Glutamatergic neuron (in vitro differentiated cells): ENCODE measurements around the gene GPD2. TPM values are rescaled to one million over a fixed set of nuclear protein-coding genes. Genes with fewer than 3 reads are reported as not detected.

ENCODE experiments used
- DNase-seq: peaks from one replicate; pipeline ENCODE4 v3.0.0; 2022
- H3K27ac Mint-ChIP-seq: one replicate; pipeline ENCODE4 v1.8.0; 2020; ENCODE audit warnings: mild to moderate bottlenecking, mixed read lengths, inconsistent platforms; ENCODE audit not compliant: unreplicated experiment
- H3K27me3 Mint-ChIP-seq: one replicate; pipeline ENCODE4 v1.8.0; 2020; ENCODE audit warnings: mild to moderate bottlenecking, moderate library complexity, mixed read lengths, inconsistent platforms; ENCODE audit not compliant: unreplicated experiment
- H3K36me3 Mint-ChIP-seq: one replicate; pipeline ENCODE4 v1.8.0; 2020; ENCODE audit warnings: mild to moderate bottlenecking, mixed read lengths, inconsistent platforms; ENCODE audit not compliant: unreplicated experiment
- H3K4me1 Mint-ChIP-seq: one replicate; pipeline ENCODE4 v1.8.0; 2020; ENCODE audit warnings: mild to moderate bottlenecking, low read depth, mixed read lengths, inconsistent platforms; ENCODE audit not compliant: unreplicated experiment
- H3K4me3 Mint-ChIP-seq: one replicate; pipeline ENCODE4 v1.8.0; 2020; ENCODE audit warnings: mild to moderate bottlenecking, mixed read lengths, inconsistent platforms; ENCODE audit not compliant: unreplicated experiment
- H3K9me3 Mint-ChIP-seq: one replicate; pipeline ENCODE4 v1.8.0; 2020; ENCODE audit warnings: mild to moderate bottlenecking, moderate library complexity, mixed read lengths, inconsistent platforms; ENCODE audit not compliant: unreplicated experiment
- total RNA-seq: library from RNA; stranded (reverse); fragmentation: NEBNext Ultra II Directional; extraction: Animal tissue kit (Norgen Biotek cat#: 25700); gene quantifications from one replicate; pipeline ENCODE4 v1.2.1, GENCODE V29; 2021; ENCODE audit not compliant: unreplicated experiment
- TF ChIP-seq, protein P1 (sequence below): fragments of 200-600 bp; sonication (generic); IDR thresholded peaks from one replicate; pipeline ENCODE4 v1.5.0; 2021; ENCODE audit not compliant: partially characterized antibody, unreplicated experiment

The GPD2 gene
- total RNA-seq, 1 donor from 2014 or later, result 26.2 TPM

GRCh38 chr2:156483741-156484173 lies 47.6 kb downstream of the GPD2 start:
- Mint-ChIP-seq H3K36me3 (no peaks in the 10 kb centered on the region), H3K4me1 (no peaks in the 10 kb centered on the region), H3K27me3 (no peaks in the 10 kb centered on the region), H3K9me3 (no peaks in the 10 kb centered on the region), H3K4me3 (no peak overlapping the region), H3K27ac (no peak overlapping the region)
- TF ChIP-seq, protein P1, sequence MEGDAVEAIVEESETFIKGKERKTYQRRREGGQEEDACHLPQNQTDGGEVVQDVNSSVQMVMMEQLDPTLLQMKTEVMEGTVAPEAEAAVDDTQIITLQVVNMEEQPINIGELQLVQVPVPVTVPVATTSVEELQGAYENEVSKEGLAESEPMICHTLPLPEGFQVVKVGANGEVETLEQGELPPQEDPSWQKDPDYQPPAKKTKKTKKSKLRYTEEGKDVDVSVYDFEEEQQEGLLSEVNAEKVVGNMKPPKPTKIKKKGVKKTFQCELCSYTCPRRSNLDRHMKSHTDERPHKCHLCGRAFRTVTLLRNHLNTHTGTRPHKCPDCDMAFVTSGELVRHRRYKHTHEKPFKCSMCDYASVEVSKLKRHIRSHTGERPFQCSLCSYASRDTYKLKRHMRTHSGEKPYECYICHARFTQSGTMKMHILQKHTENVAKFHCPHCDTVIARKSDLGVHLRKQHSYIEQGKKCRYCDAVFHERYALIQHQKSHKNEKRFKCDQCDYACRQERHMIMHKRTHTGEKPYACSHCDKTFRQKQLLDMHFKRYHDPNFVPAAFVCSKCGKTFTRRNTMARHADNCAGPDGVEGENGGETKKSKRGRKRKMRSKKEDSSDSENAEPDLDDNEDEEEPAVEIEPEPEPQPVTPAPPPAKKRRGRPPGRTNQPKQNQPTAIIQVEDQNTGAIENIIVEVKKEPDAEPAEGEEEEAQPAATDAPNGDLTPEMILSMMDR, result no peak
- DNase-seq, result no peak

DNA sequence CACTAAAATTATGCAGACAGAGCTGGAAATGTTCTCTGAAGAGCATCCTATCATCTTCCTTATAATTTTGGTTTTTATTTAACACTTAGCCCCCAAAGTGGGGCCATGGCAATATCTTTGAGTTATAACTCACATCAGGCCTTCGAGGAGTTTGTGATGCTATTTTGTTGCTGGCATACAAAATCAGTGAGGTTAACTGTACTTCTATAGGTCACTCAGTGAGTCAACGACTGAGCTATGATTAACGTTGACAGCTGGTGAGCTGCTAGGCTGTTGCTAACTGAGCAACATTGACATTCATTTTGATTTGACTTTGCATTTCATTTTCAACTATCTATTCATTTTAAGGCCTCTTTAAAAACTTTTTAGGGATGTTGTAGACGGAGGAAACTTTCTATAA lies 50.0 kb downstream of the GPD2 start:
- Mint-ChIP-seq H3K27ac (no peak overlapping the region), H3K27me3 (no peaks in the 10 kb centered on the region), H3K9me3 (no peaks in the 10 kb centered on the region), H3K4me1 (no peaks in the 10 kb centered on the region), H3K4me3 (no peak overlapping the region), H3K36me3 (no peaks in the 10 kb centered on the region)
- TF ChIP-seq, protein P1, result no peak
- no peak for DNase-seq

GRCh38 chr2:156486614-156487013 lies 50.4 kb downstream of the GPD2 start:
- Mint-ChIP-seq H3K27ac (no peak overlapping the region), H3K27me3 (no peaks in the 10 kb centered on the region), H3K4me1 (no peaks in the 10 kb centered on the region)

GRCh38 chr2:156489195-156489594 lies 53.0 kb downstream of the GPD2 start:
- TF ChIP-seq, protein P1, result no peak
- Mint-ChIP-seq H3K27ac (no peak overlapping the region), H3K36me3 (no peaks in the 10 kb centered on the region), H3K4me3 (no peak overlapping the region), H3K9me3 (no peaks in the 10 kb centered on the region), H3K27me3 (no peaks in the 10 kb centered on the region), H3K4me1 (no peaks in the 10 kb centered on the region)
- no peak for DNase-seq

More at GRCh38 chr2:156486614-156487013, 50.4 kb downstream of the GPD2 start:
- no peak for DNase-seq
- Mint-ChIP-seq H3K36me3 (no peaks in the 10 kb centered on the region), H3K9me3 (no peaks in the 10 kb centered on the region), H3K4me3 (no peak overlapping the region)
- TF ChIP-seq, protein P1, result no peak

- no peaks in the 10 kb centered on the region for H3K9me3 Mint-ChIP-seq
These were observed 53.7 kb downstream of the GPD2 start for GRCh38 chr2:156489750-156490465.

More at GRCh38 chr2:156489750-156490465, 53.7 kb downstream of the GPD2 start:
- Mint-ChIP-seq H3K27ac (no peak overlapping the region), H3K4me3 (no peak overlapping the region), H3K4me1 (no peaks in the 10 kb centered on the region), H3K27me3 (no peaks in the 10 kb centered on the region), H3K36me3 (no peaks in the 10 kb centered on the region)
- DNase-seq, result no peak
- TF ChIP-seq, protein P1, result no peak
